GM12878 (cell line): ENCODE measurements around the gene DUSP7. TPM values are rescaled to one million over a fixed set of nuclear protein-coding genes. Genes with fewer than 3 reads are reported as not detected.

Source experiments
- ATAC-seq: fragments of 200-7000 bp; cut with Tn5 transposase; 3 replicates; pipeline ENCODE4 v1.9.1; 2020; ENCODE audit warnings: mild to moderate bottlenecking, moderate library complexity
- BruUV-seq: library from RNA; stranded (reverse); fragments of 400-500 nt; replicated peaks from 2 replicates; lab custom pipeline; 2021; lab: Mats Ljungman, UMichigan
- CTCF ChIA-PET: fragments of 300-600 bp; sonication (Branson Sonifier 250); formaldehyde crosslinking; extraction: SDS; loops from one replicate; lab custom pipeline; 2021; ENCODE audit warnings: inconsistent platforms; lab: Yijun Ruan, JAX
- POLR2A ChIA-PET: fragments of 350-600 bp; formaldehyde crosslinking; extraction: SDS; loops from one replicate; lab custom pipeline; 2021; ENCODE audit warnings: inconsistent platforms; lab: Charles Lee
- RAD21 ChIA-PET: fragments of 300-600 bp; sonication (Branson Sonifier 250); formaldehyde crosslinking; loops from one replicate; lab custom pipeline; 2023; ENCODE audit warnings: antibody characterized with exemption; ENCODE audit not compliant: unreplicated experiment; lab: Charles Lee
- SMC1A ChIA-PET: fragments of 300-600 bp; sonication (Branson Sonifier 250); formaldehyde crosslinking; loops from one replicate; lab custom pipeline; 2023; ENCODE audit not compliant: unreplicated experiment, uncharacterized antibody; lab: Charles Lee
- DNase-seq: peaks from one replicate; pipeline ENCODE4 v3.0.0-alpha.2; 2011; ENCODE audit warnings: low read depth, low spot score
- FAIRE-seq: peaks from 3 replicates; lab custom pipeline; 2011; peaks lifted over from hg19 to GRCh38; lab: Jason Lieb, UNC
- H2AFZ ChIP-seq: 2 replicates; pipeline ENCODE4 v1.6.0; 2011; ENCODE audit warnings: low read depth, low read length, control low read depth; ENCODE audit not compliant: control insufficient read depth
- H3K27ac ChIP-seq: 2 replicates; pipeline ENCODE4 v1.5.1; 2011; ENCODE audit warnings: control low read depth; ENCODE audit not compliant: control insufficient read depth, insufficient read depth
- H3K27me3 ChIP-seq, 2 experiments: replicated peaks in 1 of 2; 2 replicates each; pipeline versions ENCODE4 v1.6.0 to v1.6.1; 2011; ENCODE audit warnings: low read length in 1 of 2; ENCODE audit not compliant: control insufficient read depth in 2 of 2, insufficient read depth in 2 of 2
- H3K36me3 ChIP-seq, 2 experiments: 2 replicates each; pipeline ENCODE4 v1.5.1; 2011; ENCODE audit warnings: low read length in 1 of 2; ENCODE audit not compliant: control insufficient read depth in 2 of 2, insufficient read depth in 2 of 2
- H3K4me1 ChIP-seq: 2 replicates; pipeline ENCODE4 v1.6.1; 2011; ENCODE audit warnings: mild to moderate bottlenecking, low read length, moderate library complexity, mixed read lengths; ENCODE audit not compliant: control insufficient read depth, insufficient read depth
- H3K4me2 ChIP-seq: 2 replicates; pipeline ENCODE4 v1.6.0; 2011; ENCODE audit warnings: control low read depth; ENCODE audit not compliant: control insufficient read depth, insufficient read depth
- H3K4me3 ChIP-seq: fragments of 200-600 bp; sonication (generic); 2 replicates; pipeline ENCODE4 v1.5.1; 2016
- H3K79me2 ChIP-seq: 2 replicates; pipeline ENCODE4 v1.6.0; 2011; ENCODE audit warnings: low read length; ENCODE audit not compliant: control insufficient read depth, insufficient read depth
- H3K9ac ChIP-seq: 2 replicates; pipeline ENCODE4 v1.8.0; 2011; ENCODE audit warnings: low read length, control low read depth, mixed read lengths; ENCODE audit not compliant: control insufficient read depth, insufficient read depth
- H3K9me3 ChIP-seq: replicated peaks from 3 replicates; pipeline ENCODE4 v1.5.1; 2011; ENCODE audit warnings: mild to moderate bottlenecking, low read length; ENCODE audit not compliant: control insufficient read depth, insufficient read depth
- H4K20me1 ChIP-seq: 2 replicates; pipeline ENCODE4 v1.6.0; 2011; ENCODE audit not compliant: control insufficient read depth, insufficient read depth
- HDGF ChIP-seq: fragments of 450-650 bp; IDR thresholded peaks from 2 replicates; pipeline ENCODE4 v1.6.1; 2016; ENCODE audit warnings: antibody characterized with exemption
- MEF2A ChIP-seq: IDR thresholded peaks from 2 replicates; pipeline ENCODE4 v1.6.1; 2011; ENCODE audit warnings: low read depth, mild to moderate bottlenecking, low read length, moderate library complexity; ENCODE audit not compliant: insufficient read depth
- MLLT1 ChIP-seq: fragments of 450-650 bp; IDR thresholded peaks from 2 replicates; pipeline ENCODE4 v1.6.1; 2016; ENCODE audit warnings: mild to moderate bottlenecking
- ZBED1 ChIP-seq: IDR thresholded peaks from 2 replicates; pipeline ENCODE4 v1.6.1; 2016; ENCODE audit warnings: borderline replicate concordance
- WGBS: methylation state at CpG from one replicate; pipeline ENCODE4 v1.1.6; 2016; ENCODE audit warnings: low lambda C conversion rate; ENCODE audit not compliant: insufficient replicate concordance, insufficient coverage; ENCODE audit errors: missing lambda C conversion rate; 5-methylcytosine and 5-hydroxymethylcytosine counted together
- in situ Hi-C: fragments of 300-500 bp; cut with MboI; formaldehyde crosslinking; loops from 9 replicates; pipeline ENCODE4 v1.14.3; 2018; ENCODE audit warnings: mixed read lengths
- intact Hi-C: fragments of 100-400 bp; cut with micrococcal nuclease; formaldehyde crosslinking; loops from one replicate; pipeline ENCODE4 v1.14.2; 2022; ENCODE audit not compliant: unreplicated experiment
- polyA plus RNA-seq, 11 experiments: library from polyadenylated mRNA; depleted of rRNA in 4 of 11; unstranded in 6 of 11; stranded (reverse) in 5 of 11; fragments of >200 nt; fragmentation: Nextera tagmentation in 4 of 11; fragmentation: Illumina TruSeq in 1 of 11; extraction: Ambion mirVana in 4 of 11; extraction: Trizol in 1 of 11; gene quantifications; 1 replicate in 1 of 11; 2 replicates in 10 of 11; pipeline versions ENCODE4 v1.2.1 to v1.2.3, GENCODE V29; 2011 to 2016; ENCODE audit warnings: inconsistent platforms in 2 of 11, missing spikeins in 2 of 11, low read depth in 1 of 11
- total RNA-seq, 4 experiments: library from RNA; depleted of rRNA in 3 of 4; stranded (reverse); fragments of >200 nt in 3 of 4; fragmentation: Illumina TruSeq in 1 of 4; extraction: Trizol in 1 of 4; gene quantifications; 2 replicates each; pipeline versions ENCODE4 v1.2.1 to v1.2.3, GENCODE V29; 2013 to 2021

The DUSP7 gene
- total and polyA plus RNA-seq, 10 of the 15 experiments (the other 5 are each of a cell fraction or from before 2014, with no cell fraction given) = 0.73 to 17.0 (median 7.9) TPM

- DNase-seq (no peak), ATAC-seq (no peak), FAIRE-seq (no peak)
- Histone ChIP-seq H4K20me1 (no peaks in the 10 kb centered on the region), H3K4me3 (no peak overlapping the region), H2AFZ (no peak overlapping the region), H3K4me2 (no peak overlapping the region), H3K27me3 (no peaks in the 10 kb centered on the region), H3K9ac (no peak overlapping the region), H3K4me1 (peaks cover 15% of the 10 kb centered on the region), H3K36me3 (peaks cover 4 to 21% of the 10 kb centered on the region in 2 experiments), H3K79me2 (peaks cover 21% of the 10 kb centered on the region), H3K9me3 (no peaks in the 10 kb centered on the region), H3K27ac (no peak overlapping the region)
- TF ChIP-seq HDGF (no peak), MLLT1 (peak; percentile 51; the same call in 1 of the 2 replicates)
- in situ Hi-C loops = no loop called here
- intact Hi-C loops = no loop called here
- no TSS peak for BruUV-seq
- ChIA-PET SMC1A (no interaction called here), RAD21 (no interaction called here), POLR2A (no interaction called here), CTCF (no interaction called here)
- 69% methylated on average over 2 of the region's 2 CpGs for WGBS
Observed at GRCh38 chr3:52049503-52049902, 6.9 kb downstream of the DUSP7 start.

- no peak overlapping the region for H3K4me2 ChIP-seq
- CTCF ChIA-PET = interaction anchor here (1.2 kb wide), 1 partner anchor 43 kb away, joined by 3 read pairs; no protein-coding TSS in a partner anchor
- FAIRE-seq (no peak), ATAC-seq (no peak), DNase-seq (no peak)
- in situ Hi-C loops = no loop called here
- H4K20me1 ChIP-seq = no peaks in the 10 kb centered on the region
- H3K4me3 ChIP-seq = no peak overlapping the region
- H3K27ac ChIP-seq = no peak overlapping the region
- peaks cover 8% of the 10 kb centered on the region for H3K79me2 ChIP-seq
- BruUV-seq = no TSS peak
- H3K36me3 ChIP-seq = peaks cover 4 to 21% of the 10 kb centered on the region in 2 experiments
- intact Hi-C loops = no loop called here
- no peaks in the 10 kb centered on the region for H3K27me3 ChIP-seq
- POLR2A ChIA-PET = no interaction called here
- no peak overlapping the region for H2AFZ ChIP-seq
- TF ChIP-seq MEF2A (no peak), ZBED1 (no peak)
- H3K9ac ChIP-seq = no peak overlapping the region
- H3K9me3 ChIP-seq = no peaks in the 10 kb centered on the region
- SMC1A ChIA-PET = no interaction called here
- 89% methylated on average over 20 of the region's 20 CpGs for WGBS
- peaks cover 5% of the 10 kb centered on the region; the same call in 1 of the 2 replicates for H3K4me1 ChIP-seq
- RAD21 ChIA-PET = no interaction called here
Observed at GRCh38 chr3:52047295-52047960, 8.9 kb downstream of the DUSP7 start.
